PC-9 (cell line): ENCODE measurements around the gene NOC4L. TPM values are rescaled to one million over a fixed set of nuclear protein-coding genes. Genes with fewer than 3 reads are reported as not detected.

Experiments used
- BruUV-seq: library from RNA; stranded (reverse); fragments of 400-500 nt; replicated peaks from 2 replicates; lab custom pipeline; 2021; lab: Mats Ljungman, UMichigan
- CTCF ChIA-PET: fragments of 300-600 bp; sonication (Branson Sonifier 250); formaldehyde crosslinking; loops from one replicate; lab custom pipeline; 2022; ENCODE audit warnings: antibody characterized with exemption; lab: Charles Lee
- POLR2A ChIA-PET: fragments of 300-600 bp; sonication (Branson Sonifier 250); formaldehyde crosslinking; loops from one replicate; lab custom pipeline; 2022; ENCODE audit warnings: antibody characterized with exemption; ENCODE audit not compliant: unreplicated experiment; lab: Charles Lee
- DNase-seq, 2 experiments: peaks; one replicate each; pipeline versions ENCODE4 v3.0.0 to v3.0.0-alpha.2; 2015 to 2022; ENCODE audit warnings: mixed read lengths in 1 of 2
- H2AFZ ChIP-seq: fragments of 200-600 bp; sonication (generic); 2 replicates; pipeline ENCODE4 v1.8.1; 2017; ENCODE audit warnings: antibody characterized with exemption
- H3F3A ChIP-seq: fragments of 200-600 bp; sonication (generic); 2 replicates; pipeline ENCODE4 v1.8.1; 2017; ENCODE audit warnings: antibody characterized with exemption, mild to moderate bottlenecking, low read depth; ENCODE audit not compliant: insufficient read depth
- H3K27ac ChIP-seq: fragments of 200-600 bp; sonication (generic); 2 replicates; pipeline ENCODE4 v1.6.1; 2016; ENCODE audit warnings: mixed run types
- H3K27me3 ChIP-seq: fragments of 200-600 bp; sonication (generic); 2 replicates; pipeline ENCODE4 v1.6.1; 2016; ENCODE audit warnings: low read depth, mixed run types; ENCODE audit not compliant: insufficient read depth
- H3K36me3 ChIP-seq: fragments of 200-600 bp; sonication (generic); 2 replicates; pipeline ENCODE4 v1.6.1; 2016; ENCODE audit warnings: low read depth, mixed run types
- H3K4me1 ChIP-seq: fragments of 200-600 bp; sonication (generic); replicated peaks from 2 replicates; pipeline ENCODE4 v1.6.1; 2016; ENCODE audit warnings: mixed run types; ENCODE audit not compliant: insufficient read depth
- H3K4me2 ChIP-seq: fragments of 200-600 bp; sonication (generic); 2 replicates; pipeline ENCODE4 v1.6.1; 2017; ENCODE audit warnings: mixed run types
- H3K4me3 ChIP-seq: fragments of 200-600 bp; sonication (generic); 2 replicates; pipeline ENCODE4 v1.6.1; 2016; ENCODE audit warnings: mixed run types
- H3K79me2 ChIP-seq: fragments of 200-600 bp; sonication (generic); 2 replicates; pipeline ENCODE4 v1.6.1; 2017; ENCODE audit warnings: low read depth, mixed run types
- H3K9me2 ChIP-seq: fragments of 200-600 bp; sonication (generic); 2 replicates; pipeline ENCODE4 v1.8.1; 2017; ENCODE audit warnings: mild to moderate bottlenecking; ENCODE audit not compliant: insufficient read depth
- H3K9me3 ChIP-seq: fragments of 200-600 bp; sonication (generic); 2 replicates; pipeline ENCODE4 v1.8.1; 2016; ENCODE audit warnings: low read depth; ENCODE audit not compliant: insufficient read depth
- H4K20me1 ChIP-seq: fragments of 200-600 bp; sonication (generic); 2 replicates; pipeline ENCODE4 v1.8.1; 2017; ENCODE audit not compliant: insufficient read depth
- EZH2 ChIP-seq: fragments of 200-600 bp; sonication (generic); IDR thresholded peaks from 2 replicates; pipeline ENCODE4 v1.8.0; 2017; ENCODE audit warnings: antibody characterized with exemption, low read depth
- intact Hi-C: fragments of 100-400 bp; cut with micrococcal nuclease; formaldehyde crosslinking; loops from one replicate; pipeline ENCODE4 v1.10.0; 2022; ENCODE audit not compliant: unreplicated experiment
- total RNA-seq: library from RNA; stranded (reverse); gene quantifications from 2 replicates; pipeline ENCODE4 v1.2.3, GENCODE V29; 2021
- TF ChIP-seq, protein P1 (sequence below): fragments of 200-600 bp; sonication (generic); conservative IDR thresholded peaks from 2 replicates; pipeline ENCODE4 v1.6.1; 2017; ENCODE audit warnings: mixed run types, antibody characterized with exemption, mild to moderate bottlenecking, moderate library complexity

NOC4L gene
- total RNA-seq, 1 experiment from 2014 or later: 27.1 TPM

DNA sequence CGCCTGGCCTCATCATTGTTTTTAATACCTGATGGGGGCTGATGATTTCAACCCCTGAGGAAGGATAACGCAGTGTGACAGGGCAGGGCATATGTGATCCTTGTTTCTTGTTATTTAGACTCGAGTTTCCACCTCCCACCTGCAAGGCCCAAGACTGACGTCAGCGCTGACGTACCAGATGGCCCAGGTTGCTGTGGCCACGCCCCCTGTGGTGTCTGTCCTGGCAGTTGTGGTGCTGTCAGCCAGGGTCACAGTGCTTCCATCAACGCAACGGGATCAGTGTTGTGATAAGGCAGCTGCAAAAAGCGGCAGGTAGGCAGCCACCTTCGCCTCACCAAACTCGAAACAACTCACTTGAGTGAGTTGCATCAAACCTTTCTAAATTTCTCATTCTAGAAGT is 18.5 kb upstream of the NOC4L start:
- no peak overlapping the region for H2AFZ ChIP-seq
- intact Hi-C loops: no loop called here
- H3K79me2 ChIP-seq: no peaks in the 10 kb centered on the region
- H3K9me2 ChIP-seq: no peaks in the 10 kb centered on the region
- ChIA-PET POLR2A (no interaction called here), CTCF (no interaction called here)
- H3K4me3 ChIP-seq: no peak overlapping the region
- peaks cover 26% of the 10 kb centered on the region for H3K36me3 ChIP-seq
- no peaks in the 10 kb centered on the region for H3K9me3 ChIP-seq
- H4K20me1 ChIP-seq: no peaks in the 10 kb centered on the region
- no peaks in the 10 kb centered on the region for H3K27me3 ChIP-seq
- H3F3A ChIP-seq: peaks cover 3% of the 10 kb centered on the region; the same call in 1 of the 2 replicates
- no TSS peak for BruUV-seq
- DNase-seq: no peak
- H3K27ac ChIP-seq: no peak overlapping the region
- no peak overlapping the region for H3K4me2 ChIP-seq
- H3K4me1 ChIP-seq: no peaks in the 10 kb centered on the region
- TF ChIP-seq, protein P1, sequence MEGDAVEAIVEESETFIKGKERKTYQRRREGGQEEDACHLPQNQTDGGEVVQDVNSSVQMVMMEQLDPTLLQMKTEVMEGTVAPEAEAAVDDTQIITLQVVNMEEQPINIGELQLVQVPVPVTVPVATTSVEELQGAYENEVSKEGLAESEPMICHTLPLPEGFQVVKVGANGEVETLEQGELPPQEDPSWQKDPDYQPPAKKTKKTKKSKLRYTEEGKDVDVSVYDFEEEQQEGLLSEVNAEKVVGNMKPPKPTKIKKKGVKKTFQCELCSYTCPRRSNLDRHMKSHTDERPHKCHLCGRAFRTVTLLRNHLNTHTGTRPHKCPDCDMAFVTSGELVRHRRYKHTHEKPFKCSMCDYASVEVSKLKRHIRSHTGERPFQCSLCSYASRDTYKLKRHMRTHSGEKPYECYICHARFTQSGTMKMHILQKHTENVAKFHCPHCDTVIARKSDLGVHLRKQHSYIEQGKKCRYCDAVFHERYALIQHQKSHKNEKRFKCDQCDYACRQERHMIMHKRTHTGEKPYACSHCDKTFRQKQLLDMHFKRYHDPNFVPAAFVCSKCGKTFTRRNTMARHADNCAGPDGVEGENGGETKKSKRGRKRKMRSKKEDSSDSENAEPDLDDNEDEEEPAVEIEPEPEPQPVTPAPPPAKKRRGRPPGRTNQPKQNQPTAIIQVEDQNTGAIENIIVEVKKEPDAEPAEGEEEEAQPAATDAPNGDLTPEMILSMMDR: no peak
- no peak for TF ChIP-seq EZH2

DNA sequence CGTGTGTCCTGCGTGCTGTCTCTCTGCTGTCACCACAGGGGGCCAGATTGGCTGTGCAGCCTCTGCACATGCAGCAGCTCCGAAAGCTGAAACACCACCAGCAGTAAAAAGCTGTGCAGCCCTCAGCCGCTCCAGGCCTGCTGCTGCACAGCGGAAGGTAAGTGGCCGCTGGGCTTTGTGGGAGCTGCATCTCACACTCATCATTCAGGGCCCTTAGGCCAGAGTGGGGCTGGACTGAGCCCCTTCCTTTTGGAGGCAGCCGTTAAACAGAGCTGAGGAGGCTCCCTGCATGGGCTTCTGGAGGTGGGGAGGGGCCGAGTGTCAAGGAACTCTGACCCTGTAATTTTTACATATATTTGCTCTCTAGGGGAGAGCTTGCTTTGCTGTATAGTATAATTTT is 17.2 kb upstream of the NOC4L start:
- no peaks in the 10 kb centered on the region for H3K9me3 ChIP-seq
- CTCF ChIA-PET: no interaction called here

DNA sequence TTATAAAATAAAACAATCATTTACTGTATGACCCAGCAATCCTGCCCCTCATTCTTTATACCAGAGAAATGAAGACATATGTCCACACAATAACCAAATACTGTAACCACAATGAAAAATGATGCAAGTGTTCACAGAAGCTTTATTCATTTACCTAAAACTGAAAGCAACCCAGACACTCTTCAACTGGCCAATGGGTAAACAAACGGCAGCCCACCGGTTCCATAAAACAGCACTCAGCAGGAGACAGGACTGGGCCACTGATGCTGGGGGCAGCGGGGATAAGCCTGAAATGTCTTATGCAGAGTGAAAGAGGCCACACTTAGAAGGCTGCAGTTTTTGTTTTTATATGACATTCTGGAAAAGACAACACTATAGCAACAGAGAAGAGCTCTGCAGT is 15.2 kb upstream of the NOC4L start:
- Histone ChIP-seq H3K79me2 (no peaks in the 10 kb centered on the region), H3K27me3 (no peaks in the 10 kb centered on the region), H3K36me3 (peaks cover 18% of the 10 kb centered on the region), H3K9me2 (no peaks in the 10 kb centered on the region), H3K4me1 (no peaks in the 10 kb centered on the region), H2AFZ (no peak overlapping the region), H3K9me3 (no peaks in the 10 kb centered on the region), H3K4me2 (no peak overlapping the region), H4K20me1 (0 out of 2 replicates have a peak, but pooled peaks cover 5% of the 10 kb centered on the region), H3F3A (no peaks in the 10 kb centered on the region; the same call in 1 of the 2 replicates), H3K27ac (no peak overlapping the region), H3K4me3 (no peak overlapping the region)
- TF ChIP-seq, protein P1: no peak
- TF ChIP-seq EZH2: no peak
- intact Hi-C loops: no loop called here
- CTCF ChIA-PET: no interaction called here
- DNase-seq: no peak
- no TSS peak for BruUV-seq
- POLR2A ChIA-PET: no interaction called here

More for the DNA sequence above, 17.2 kb upstream of the NOC4L start:
- H3K27ac ChIP-seq: no peak overlapping the region
- H3K4me1 ChIP-seq: no peaks in the 10 kb centered on the region
- no peak overlapping the region for H3K4me3 ChIP-seq
- peaks cover 19% of the 10 kb centered on the region for H3K36me3 ChIP-seq
- H3K27me3 ChIP-seq: no peaks in the 10 kb centered on the region
- no peaks in the 10 kb centered on the region for H3K9me2 ChIP-seq
- intact Hi-C loops: no loop called here
- no peaks in the 10 kb centered on the region; the same call in 1 of the 2 replicates for H3F3A ChIP-seq
- no peak for TF ChIP-seq EZH2
- TF ChIP-seq, protein P1: no peak
- DNase-seq: no peak
- H4K20me1 ChIP-seq: 0 out of 2 replicates have a peak, but pooled peaks cover 5% of the 10 kb centered on the region
- H2AFZ ChIP-seq: no peak overlapping the region
- BruUV-seq: no TSS peak
- H3K4me2 ChIP-seq: no peak overlapping the region
- POLR2A ChIA-PET: no interaction called here
- no peaks in the 10 kb centered on the region for H3K79me2 ChIP-seq
